Heart right ventricle (tissue), 16 donors: Measurements from ENCODE around the gene LRRC8B. TPM values are rescaled to one million over a fixed set of nuclear protein-coding genes. Genes with fewer than 3 reads are reported as not detected.
"Not testable (repeated sequence)": the region's sequence is repeated elsewhere in the genome, so short reads cannot be mapped to it uniquely, and the experiment has no call there.

ENCODE experiments used
- ATAC-seq, 8 donors: fragments of 200-7000 bp; cut with Tn5 transposase; one replicate each; pipeline ENCODE4 v1.9.1; 2020; ENCODE audit warnings: mild to moderate bottlenecking in 8 of 8, moderate library complexity in 8 of 8, moderate number of reproducible peaks in 1 of 8
- DNase-seq, 2 donors: peaks; one replicate each; pipeline ENCODE4 v3.0.0-alpha.2; 2020
- H3K27ac ChIP-seq, 10 donors: fragments of 200-600 bp; sonication (generic) in 2 of 10; one replicate each; pipeline versions ENCODE4 v1.5.0 to v1.8.0; 2020 to 2022; ENCODE audit warnings: mild to moderate bottlenecking in 3 of 10
- H3K27me3 ChIP-seq, 7 donors: fragments of 200-600 bp; one replicate each; pipeline ENCODE4 v1.8.0; 2021 to 2022; ENCODE audit warnings: mild to moderate bottlenecking in 2 of 7
- H3K36me3 ChIP-seq, 9 donors: fragments of 200-600 bp; sonication (generic) in 1 of 9; one replicate each; pipeline versions ENCODE4 v1.5.0 to v1.8.0; 2020 to 2022; ENCODE audit warnings: mild to moderate bottlenecking in 2 of 9
- H3K4me1 ChIP-seq, 9 donors: fragments of 200-600 bp; sonication (generic) in 1 of 9; one replicate each; pipeline versions ENCODE4 v1.5.0 to v1.8.0; 2020 to 2022; ENCODE audit warnings: mild to moderate bottlenecking in 4 of 9
- H3K4me3 ChIP-seq, 10 donors: fragments of 200-600 bp; sonication (generic) in 2 of 10; one replicate each; pipeline versions ENCODE4 v1.5.0 to v1.8.0; 2020 to 2022; ENCODE audit warnings: mild to moderate bottlenecking in 7 of 10, moderate library complexity in 2 of 10
- H3K9me3 ChIP-seq, 11 donors: fragments of 200-600 bp in 10 of 11; sonication (generic) in 2 of 11; one replicate each; pipeline versions ENCODE4 v1.5.0 to v1.8.0; 2013 to 2022; ENCODE audit warnings: mild to moderate bottlenecking in 2 of 11, control low read depth in 1 of 11, moderate library complexity in 1 of 11
- CTCF ChIP-seq, 9 donors: fragments of 200-600 bp; sonication (generic) in 2 of 9; IDR thresholded peaks; one replicate each; pipeline versions ENCODE4 v1.5.0 to v1.8.0; 2021 to 2022; ENCODE audit warnings: antibody characterized with exemption in 9 of 9, mild to moderate bottlenecking in 5 of 9, moderate library complexity in 1 of 9
- WGBS, 2 donors: extraction: QIAGEN DNeasy Blood & Tissue Kit; methylation state at CpG; one replicate each; pipeline ENCODE4 v1.1.7; 2013; ENCODE audit warnings: inconsistent platforms in 1 of 2; 5-methylcytosine and 5-hydroxymethylcytosine counted together
- intact Hi-C, 10 donors: fragments of 100-400 bp; cut with DNase I; formaldehyde crosslinking; loops; one replicate each; pipeline versions ENCODE4 v1.11.1 to v1.14.2; 2022
- polyA plus RNA-seq, 2 donors: library from polyadenylated mRNA; stranded (reverse); fragments of 200-250 nt; gene quantifications; one replicate each; pipeline ENCODE4 v1.2.3, GENCODE V29; 2013
- total RNA-seq, 10 donors: library from RNA; stranded (reverse); fragmentation: NEBNext Ultra II Directional in 3 of 10; extraction: Animal tissue kit (Norgen Biotek cat#: 25700) in 3 of 10; gene quantifications; one replicate each; pipeline versions ENCODE4 v1.2.1 to v1.2.4, GENCODE V29; 2021 to 2023
- donor health status: Arrhythmogenic right ventricular cardiomyopathy.
- donor health status: ischemic (EF 13 %, LVEDD 7.1; RV severe dilation, severe dysfunction).
- donor health status: healthy with polysubstance abuse.
- donor health status: DM: no; HTN: yes; CAD: no.
- donor health status: DM: no; HTN: no; CAD: no.
- donor health status: ischemic (EF 25% LVEDD 6.9; RV normal size, moderate dysfunction).
- donor health status: ischemic (EF 25% LVEDD 5.7; RV mildly dilated, moderate dysfunction).
- donor health status: healthy.
- donor health status: DM: yes; HTN: yes; CAD: no.
- donor health status: Ischemic cardiomyopathy.
- donor health status: ischemic (EF 35%, LVEDD 5.7; RV mildly dilated, moderate dysfunction).
- donor health status: nonischemic (EF 11% LVEDD 7.7; RV severe dilation, severe dysfunction).
- donor health status: DM: yes; HTN: yes; CAD: no.
- donor health status: PGD.
- donor health status: ischemic (EF 29% LVEDD 5.4; RV normal size, mild dysfunction).
- donor health status: nonischemic (EF 23%, LVEDD 6.1; RV moderate dilation, normal function).

The LRRC8B gene
- total and polyA plus RNA-seq, 12 donors = 1.7 to 6.6 (median 4.2) TPM

DNA sequence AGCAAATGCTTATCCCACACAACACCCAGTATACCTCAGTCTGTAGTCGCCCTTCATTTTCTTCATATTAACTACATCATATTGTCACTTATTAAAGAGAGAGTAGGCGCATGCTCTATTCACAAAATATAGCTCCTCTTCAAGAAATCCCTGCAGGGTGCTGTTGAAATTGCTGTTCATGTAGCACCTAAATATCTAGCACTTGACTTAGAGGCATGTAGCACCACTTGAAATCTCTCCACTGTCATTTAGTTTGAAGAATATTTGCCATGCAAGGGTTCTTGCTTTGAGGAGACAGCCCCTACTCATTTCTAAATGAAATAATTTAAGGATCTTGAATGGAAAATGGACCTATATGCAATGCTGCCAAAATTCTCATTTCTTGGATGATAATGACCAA, 20.9 kb upstream of the LRRC8B start:
- no peak overlapping the region for H3K4me3 ChIP-seq
- H3K27ac ChIP-seq = no peak overlapping the region
- TF ChIP-seq CTCF (IDR thresholded peaks at IDR 0.05) = no peak
- peaks cover 0 to 5% (median 0%) of the 10 kb centered on the region in 9 donors for H3K4me1 ChIP-seq
- intact Hi-C loops = no loop called here
- DNase-seq (no peak), ATAC-seq (no peak)
- peaks cover 0 to 6% (median 0%) of the 10 kb centered on the region in 7 donors for H3K27me3 ChIP-seq
- 54 to 62% methylated on average over 2 of the region's 2 CpGs for WGBS, 2 donors
- no peaks in the 10 kb centered on the region for H3K36me3 ChIP-seq
- peaks cover 0 to 4% (median 0%) of the 10 kb centered on the region in 11 donors for H3K9me3 ChIP-seq

GRCh38 chr1:89510061-89510460, 14.6 kb upstream of the LRRC8B start:
- not testable (repeated sequence) for H3K4me3 ChIP-seq, H3K27ac ChIP-seq, H3K36me3 ChIP-seq, H3K4me1 ChIP-seq, H3K27me3 ChIP-seq, DNase-seq, ATAC-seq
- H3K9me3 ChIP-seq = peaks cover 0 to 16% (median 0%) of the 10 kb centered on the region in 11 donors
- 96 to 98% methylated on average over 3 of the region's 5 CpGs for WGBS, 2 donors
- intact Hi-C loops = loop anchor here in 1 of 10 donors (10.0 kb wide), 1 partner anchor 255 kb away; no protein-coding TSS in a partner anchor

- ATAC-seq = no peak
- TF ChIP-seq CTCF (IDR thresholded peaks at IDR 0.05) = no peak
- no peaks in the 10 kb centered on the region for H3K27me3 ChIP-seq
- H3K4me1 ChIP-seq = peaks cover 0 to 12% (median 3%) of the 10 kb centered on the region in 9 donors
- 87 to 91% methylated on average over 1 of the region's 1 CpG for WGBS, 2 donors
- intact Hi-C loops = loop anchor here in 1 of 10 donors (10.0 kb wide), 1 partner anchor 252 kb away; no protein-coding TSS in a partner anchor
- peaks cover 0 to 15% (median 0%) of the 10 kb centered on the region in 11 donors for H3K9me3 ChIP-seq
- H3K27ac ChIP-seq = no peak overlapping the region
- no peak overlapping the region for H3K4me3 ChIP-seq
- no peaks in the 10 kb centered on the region for H3K36me3 ChIP-seq
- no peak for DNase-seq
Measured at GRCh38 chr1:89512996-89513720, 11.5 kb upstream of the LRRC8B start.

DNA sequence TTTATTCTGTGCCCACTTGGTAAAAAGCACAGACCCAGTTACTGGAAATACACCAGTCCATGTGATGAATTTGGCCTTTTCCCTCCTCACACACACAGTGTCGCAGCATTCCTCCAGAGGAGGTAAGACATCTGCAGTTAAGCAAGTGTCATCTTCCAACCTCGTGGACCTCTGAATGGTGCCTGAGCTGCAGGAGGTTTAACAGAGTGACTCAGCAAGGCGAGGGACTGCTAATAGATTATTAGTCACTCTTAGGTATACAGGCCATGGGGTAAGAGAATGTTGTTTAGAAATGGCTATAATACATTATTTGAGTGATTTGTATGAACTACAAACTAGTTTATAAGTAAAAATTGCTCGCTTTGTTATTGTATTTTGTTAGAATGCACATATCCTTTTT, 8.6 kb upstream of the LRRC8B start:
- no peak for TF ChIP-seq CTCF (IDR thresholded peaks at IDR 0.05)
- no peak overlapping the region for H3K27ac ChIP-seq
- H3K4me1 ChIP-seq = peaks cover 0 to 22% (median 15%) of the 10 kb centered on the region in 9 donors
- H3K9me3 ChIP-seq = peaks cover 0 to 4% (median 0%) of the 10 kb centered on the region in 11 donors
- H3K36me3 ChIP-seq = no peaks in the 10 kb centered on the region
- ATAC-seq (no peak), DNase-seq (no peak)
- no peaks in the 10 kb centered on the region for H3K27me3 ChIP-seq
- WGBS, 2 donors = 84 to 87% methylated on average over 4 of the region's 4 CpGs
- intact Hi-C loops = loop anchor here in 1 of 10 donors (10.0 kb wide), 1 partner anchor 249 kb away; no protein-coding TSS in a partner anchor
- no peak overlapping the region for H3K4me3 ChIP-seq

DNA sequence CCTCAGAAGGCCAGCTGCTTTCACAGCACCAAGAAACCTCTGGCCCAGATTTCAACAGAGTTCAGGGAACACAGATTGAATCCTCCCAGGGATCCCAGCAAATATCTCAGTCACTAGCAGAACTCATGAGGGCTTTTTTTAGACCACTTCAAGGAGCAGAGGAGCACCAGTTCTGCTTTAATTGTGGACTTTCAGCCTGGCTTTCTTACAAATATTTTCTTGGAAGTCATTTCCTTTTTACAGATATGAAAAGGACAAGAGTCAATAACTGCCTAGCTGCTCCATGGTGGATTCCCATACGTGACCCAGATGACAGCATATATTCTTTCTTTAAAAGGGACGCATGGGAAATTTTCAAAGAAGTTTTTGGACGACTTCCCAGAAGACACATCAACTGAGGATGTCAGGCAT, 6.4 kb upstream of the LRRC8B start:
- ATAC-seq = peak; percentile 57 to 92 (median 85)
- Histone ChIP-seq H3K36me3 (no peaks in the 10 kb centered on the region), H3K9me3 (no peaks in the 10 kb centered on the region), H3K27me3 (no peaks in the 10 kb centered on the region), H3K4me1 (peaks cover 0 to 22% (median 15%) of the 10 kb centered on the region in 9 donors), H3K4me3 (no peak overlapping the region), H3K27ac (peak overlapping the region in 7 of 10 donors; percentile 3 to 38 (median 24))
- peak in 1 of 2 donors; percentile 32 for DNase-seq
- TF ChIP-seq CTCF (IDR thresholded peaks at IDR 0.05) = no peak
- intact Hi-C loops = loop anchor here in 2 of 10 donors (2.0 to 10.0 kb wide), 2 partner anchors 81 to 247 kb away; no protein-coding TSS in a partner anchor
- WGBS, 2 donors = 21 to 25% methylated on average over 3 of the region's 3 CpGs
